Ovary (tissue), 9 donors: ENCODE results near the gene MSH2. TPM values are rescaled to one million over a fixed set of nuclear protein-coding genes. Genes with fewer than 3 reads are reported as not detected.

Experiments
- DNase-seq, 5 donors: peaks; one replicate each; pipeline ENCODE4 v3.0.0-alpha.2; 2019 to 2020
- H3K27ac ChIP-seq, 2 donors: fragments of 200-600 bp; one replicate each; pipeline versions ENCODE4 v1.5.1 to v1.8.0; 2019 to 2022
- H3K27me3 ChIP-seq: fragments of 200-600 bp; one replicate; pipeline ENCODE4 v1.8.0; 2022
- H3K36me3 ChIP-seq: fragments of 200-600 bp; sonication (generic); one replicate; pipeline ENCODE4 v1.5.1; 2019
- H3K4me1 ChIP-seq: one replicate; pipeline ENCODE4 v1.8.1; 2013; ENCODE audit warnings: mild to moderate bottlenecking, moderate library complexity; ENCODE audit not compliant: insufficient read depth
- H3K4me3 ChIP-seq: fragments of 200-600 bp; sonication (generic); one replicate; pipeline ENCODE4 v1.5.1; 2017
- H3K9me3 ChIP-seq, 2 donors: fragments of 200-600 bp in 1 of 2; sonication (generic) in 1 of 2; one replicate each; pipeline versions ENCODE4 v1.5.1 to v1.8.1; 2013 to 2019; ENCODE audit warnings: mild to moderate bottlenecking in 1 of 2, moderate library complexity in 1 of 2
- CTCF ChIP-seq, 3 donors: fragments of 450-650 bp in 2 of 3; fragments of 200-600 bp in 1 of 3; IDR thresholded peaks; one replicate each; pipeline versions ENCODE4 v1.5.1 to v1.8.0; 2016 to 2022; ENCODE audit warnings: antibody characterized with exemption in 3 of 3, mild to moderate bottlenecking in 1 of 3
- EP300 ChIP-seq: sonication (generic); formaldehyde crosslinking; IDR thresholded peaks from one replicate; pipeline ENCODE4 v1.6.1; 2017; ENCODE audit warnings: antibody characterized with exemption
- POLR2A ChIP-seq: fragments of 450-650 bp; IDR thresholded peaks from one replicate; pipeline ENCODE4 v1.6.1; 2017; ENCODE audit warnings: antibody characterized with exemption, mild to moderate bottlenecking, moderate library complexity
- WGBS, 3 donors: extraction: QIAGEN DNeasy Blood & Tissue Kit in 1 of 3; methylation state at CpG; one replicate each; pipeline versions ENCODE4 v1.1.5 to v1.1.7; 2013 to 2017; 5-methylcytosine and 5-hydroxymethylcytosine counted together
- intact Hi-C, 4 donors: fragments of 100-400 bp; cut with DNase I; formaldehyde crosslinking; loops; one replicate each; pipeline versions ENCODE4 v1.11.0 to v1.15.1; 2022 to 2023
- polyA plus RNA-seq, 2 donors: library from polyadenylated mRNA; stranded (reverse); fragments of 200-250 nt in 1 of 2; fragments of 350-450 nt in 1 of 2; fragmentation: Illumina TruSeq in 1 of 2; extraction: RNeasy Lipid Tissue Mini Kit (QIAGEN cat#74804) in 1 of 2; gene quantifications; one replicate each; pipeline ENCODE4 v1.2.3, GENCODE V29; 2013 to 2014
- total RNA-seq, 7 donors: library from RNA; depleted of rRNA in 2 of 7; stranded (reverse); fragments of >200 nt in 2 of 7; fragmentation: NEBNext Ultra II Directional in 3 of 7; extraction: Animal tissue kit (Norgen Biotek cat#: 25700) in 3 of 7; gene quantifications; one replicate each; pipeline versions ENCODE4 v1.1.0 to v1.2.4, GENCODE V29; 2016 to 2023
- donor health status: DM: no; HTN: no; CAD: no; lungs with moderate emphysema.
- donor health status: DM: no; HTN: no; CAD: no.
- donor health status: Bipolar disorder and iron deficiency.
- donor health status: DM: yes; HTN: yes; CAD: no.
- donor health status: DM: no; HTN: no; CAD: no.
- donor health status: DM: yes; HTN: yes; CAD: no.

The MSH2 gene
- total and polyA plus RNA-seq, 9 donors: 8.5 to 16.4 (median 10.7) TPM

- no peaks in the 10 kb centered on the region for H3K27me3 ChIP-seq
- intact Hi-C loops: no loop called here
- DNase-seq: no peak
- H3K4me3 ChIP-seq: no peak overlapping the region
- WGBS, 3 donors: 90 to 97% (median 91%) methylated on average over 5 of the region's 5 CpGs
- H3K9me3 ChIP-seq: no peaks in the 10 kb centered on the region
- H3K27ac ChIP-seq: no peak overlapping the region
- no peaks in the 10 kb centered on the region for H3K4me1 ChIP-seq
- TF ChIP-seq CTCF (IDR thresholded peaks at IDR 0.05) (no peak), POLR2A (no peak), EP300 (no peak)
- H3K36me3 ChIP-seq: no peaks in the 10 kb centered on the region
These were observed 103.5 kb downstream of the MSH2 start for GRCh38 chr2:47506436-47506835.

GRCh38 chr2:47508080-47508479, 105.1 kb downstream of the MSH2 start:
- 52 to 69% (median 55%) methylated on average over 4 of the region's 4 CpGs for WGBS, 3 donors
- H3K27me3 ChIP-seq: no peaks in the 10 kb centered on the region
- intact Hi-C loops: no loop called here
- H3K4me1 ChIP-seq: no peaks in the 10 kb centered on the region
- no peak for DNase-seq
- no peak overlapping the region for H3K27ac ChIP-seq
- TF ChIP-seq CTCF (IDR thresholded peaks at IDR 0.05) (no peak), EP300 (no peak), POLR2A (no peak)
- no peaks in the 10 kb centered on the region for H3K9me3 ChIP-seq
- no peak overlapping the region for H3K4me3 ChIP-seq
- no peaks in the 10 kb centered on the region for H3K36me3 ChIP-seq

GRCh38 chr2:47508641-47509040, 105.7 kb downstream of the MSH2 start:
- no peaks in the 10 kb centered on the region for H3K9me3 ChIP-seq
- no peaks in the 10 kb centered on the region for H3K36me3 ChIP-seq
- no peak overlapping the region for H3K4me3 ChIP-seq
- H3K27me3 ChIP-seq: no peaks in the 10 kb centered on the region
- 88 to 100% (median 89%) methylated on average over 2 of the region's 2 CpGs for WGBS, 3 donors
- H3K4me1 ChIP-seq: no peaks in the 10 kb centered on the region
- DNase-seq: no peak
- no peak overlapping the region for H3K27ac ChIP-seq
- TF ChIP-seq CTCF (IDR thresholded peaks at IDR 0.05) (no peak), POLR2A (no peak), EP300 (no peak)
- intact Hi-C loops: no loop called here

GRCh38 chr2:47509250-47509649, 106.3 kb downstream of the MSH2 start:
- Histone ChIP-seq H3K27me3 (no peaks in the 10 kb centered on the region), H3K36me3 (no peaks in the 10 kb centered on the region), H3K4me1 (no peaks in the 10 kb centered on the region), H3K4me3 (no peak overlapping the region), H3K27ac (no peak overlapping the region), H3K9me3 (no peaks in the 10 kb centered on the region)
- intact Hi-C loops: no loop called here
- 79 to 91% (median 85%) methylated on average over 4 of the region's 4 CpGs for WGBS, 3 donors
- no peak for DNase-seq
- TF ChIP-seq EP300 (no peak), POLR2A (no peak), CTCF (IDR thresholded peaks at IDR 0.05) (no peak)
